ENCODE data around the gene HNF4A.
"Not testable (repeated sequence)": the region's sequence is repeated elsewhere in the genome, so short reads cannot be mapped to it uniquely, and the experiment has no call there.

The HNF4A gene

DNA sequence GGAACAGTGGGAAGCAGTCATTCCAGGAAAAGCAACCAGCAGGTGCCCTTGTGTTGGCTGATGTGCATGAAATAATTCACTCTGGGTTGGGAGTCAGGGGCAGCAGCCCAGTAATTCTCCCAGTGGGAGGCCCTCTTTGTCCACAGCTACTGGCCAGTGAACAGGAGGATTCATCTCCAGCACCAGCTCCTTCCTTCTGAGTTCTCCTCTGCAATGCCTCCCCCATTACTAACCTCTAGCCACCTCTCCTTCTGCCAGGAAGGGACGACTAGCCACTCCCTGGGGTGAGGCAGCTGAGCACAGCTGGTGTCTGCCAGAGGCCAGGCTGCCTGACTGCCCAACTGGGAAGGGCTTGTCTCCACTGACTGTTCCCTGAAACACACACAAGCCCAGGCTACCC, 31.2 kb upstream of the HNF4A start:
- no peak overlapping the region for H3K4me2 ChIP-seq (ENCODE audit: low read length)
- no peaks in the 10 kb centered on the region for H3K4me1 ChIP-seq (ENCODE audit: insufficient read depth, low read length, severe bottlenecking)
- no peaks in the 10 kb centered on the region for H3K9me3 ChIP-seq (ENCODE audit: low read length)
- no peaks in the 10 kb centered on the region for H3K27me3 ChIP-seq (ENCODE audit: insufficient read depth, low read length)
- no peaks in the 10 kb centered on the region for H3F3A ChIP-seq (ENCODE audit: insufficient read depth, low read length)
- no peaks in the 10 kb centered on the region for H3K36me3 ChIP-seq (ENCODE audit: insufficient read depth, low read length)
- H3K27ac ChIP-seq (ENCODE audit: low read depth, low read length, poor library complexity, severe bottlenecking): no peak overlapping the region
- H3K4me3 ChIP-seq (ENCODE audit: low read depth, low read length, poor library complexity, severe bottlenecking): no peak overlapping the region
- H3K9ac ChIP-seq (ENCODE audit: low read length): no peak overlapping the region
- TF ChIP-seq EZH2 (IDR thresholded peaks at IDR 0.05; ENCODE audit: borderline replicate concordance, low read length) (no peak), CTCF (IDR thresholded peaks at IDR 0.05; ENCODE audit: low read length) (no peak)
- no peaks in the 10 kb centered on the region for H3K9me2 ChIP-seq (ENCODE audit: low read depth, low read length)
- no peak overlapping the region for H2AFZ ChIP-seq (ENCODE audit: low read length)
- H3K79me2 ChIP-seq (ENCODE audit: insufficient read depth, low read length): no peaks in the 10 kb centered on the region
- H4K20me1 ChIP-seq (ENCODE audit: insufficient read depth, low read length): no peaks in the 10 kb centered on the region

DNA sequence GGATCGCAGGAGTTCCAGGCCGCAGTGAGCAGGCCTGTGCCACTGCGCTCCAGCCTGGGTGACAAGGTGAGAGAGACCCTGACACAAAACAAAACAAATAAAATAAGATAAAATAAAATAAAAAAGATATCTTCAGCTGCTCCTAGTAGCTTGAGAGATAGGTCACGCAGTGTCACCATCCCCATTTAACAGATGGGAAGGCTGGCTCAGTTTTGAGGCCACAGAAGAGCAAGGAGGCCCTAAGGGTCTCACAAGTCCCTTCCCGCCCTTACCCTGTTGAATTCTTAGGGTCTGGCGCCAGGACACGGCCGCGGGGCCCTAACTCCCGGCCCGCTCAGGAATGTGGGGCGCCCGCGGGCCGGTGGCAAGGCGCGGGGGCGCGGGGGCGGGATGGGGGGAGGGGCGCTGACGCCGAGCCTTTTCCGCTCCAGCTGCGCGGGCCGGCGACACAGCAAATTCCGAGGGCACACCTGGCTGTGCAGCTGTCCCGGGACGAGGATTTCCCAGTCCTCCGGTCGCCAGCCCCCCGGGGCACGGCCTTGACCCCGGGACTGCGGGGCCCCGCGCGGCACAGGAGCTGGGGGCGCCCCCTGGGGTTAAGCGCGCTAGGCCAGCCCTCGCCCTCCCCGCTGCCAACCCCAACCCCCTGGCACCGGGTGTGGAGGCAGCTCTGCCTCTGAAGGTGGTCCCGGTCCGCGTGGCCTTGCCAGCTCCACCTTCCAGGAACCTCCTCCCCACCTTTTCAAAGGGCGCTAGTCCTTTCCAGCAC, 28.9 kb upstream of the HNF4A start:
- Histone ChIP-seq H3K4me2 (ENCODE audit: low read length) (peak overlapping the region; percentile 6; the same call in 1 of the 2 replicates), H3K9ac (ENCODE audit: low read length) (no peak overlapping the region), H3K4me1 (ENCODE audit: insufficient read depth, low read length, severe bottlenecking) (no peaks in the 10 kb centered on the region), H3K9me2 (ENCODE audit: low read depth, low read length) (no peaks in the 10 kb centered on the region), H3K79me2 (ENCODE audit: insufficient read depth, low read length) (no peaks in the 10 kb centered on the region), H3K4me3 (ENCODE audit: low read depth, low read length, poor library complexity, severe bottlenecking) (no peak overlapping the region), H3F3A (ENCODE audit: insufficient read depth, low read length) (no peaks in the 10 kb centered on the region), H2AFZ (ENCODE audit: low read length) (no peak overlapping the region), H3K36me3 (ENCODE audit: insufficient read depth, low read length) (no peaks in the 10 kb centered on the region), H4K20me1 (ENCODE audit: insufficient read depth, low read length) (no peaks in the 10 kb centered on the region), H3K27me3 (ENCODE audit: insufficient read depth, low read length) (no peaks in the 10 kb centered on the region), H3K27ac (ENCODE audit: low read depth, low read length, poor library complexity, severe bottlenecking) (no peak overlapping the region), H3K9me3 (ENCODE audit: low read length) (no peaks in the 10 kb centered on the region)
- no peak for TF ChIP-seq EZH2 (IDR thresholded peaks at IDR 0.05; ENCODE audit: borderline replicate concordance, low read length)

GRCh38 chr20:44327748-44328147, 27.8 kb upstream of the HNF4A start:
- H2AFZ ChIP-seq (ENCODE audit: low read length); H3K4me1 ChIP-seq (ENCODE audit: insufficient read depth, low read length, severe bottlenecking); H3K4me3 ChIP-seq (ENCODE audit: low read depth, low read length, poor library complexity, severe bottlenecking); H3K9ac ChIP-seq (ENCODE audit: low read length); H3K27ac ChIP-seq (ENCODE audit: low read depth, low read length, poor library complexity, severe bottlenecking); H3K27me3 ChIP-seq (ENCODE audit: insufficient read depth, low read length); H3K9me3 ChIP-seq (ENCODE audit: low read length); H3K79me2 ChIP-seq (ENCODE audit: insufficient read depth, low read length); H3F3A ChIP-seq (ENCODE audit: insufficient read depth, low read length); H3K9me2 ChIP-seq (ENCODE audit: low read depth, low read length); H3K36me3 ChIP-seq (ENCODE audit: insufficient read depth, low read length); H3K4me2 ChIP-seq (ENCODE audit: low read length); H4K20me1 ChIP-seq (ENCODE audit: insufficient read depth, low read length): not testable (repeated sequence)

GRCh38 chr20:44328428-44328827, 27.1 kb upstream of the HNF4A start:
- Histone ChIP-seq H3K4me3 (ENCODE audit: low read depth, low read length, poor library complexity, severe bottlenecking) (no peak overlapping the region), H3K4me2 (ENCODE audit: low read length) (no peak overlapping the region)

More at GRCh38 chr20:44328428-44328827, 27.1 kb upstream of the HNF4A start:
- Histone ChIP-seq H4K20me1 (ENCODE audit: insufficient read depth, low read length) (no peaks in the 10 kb centered on the region), H3K79me2 (ENCODE audit: insufficient read depth, low read length) (no peaks in the 10 kb centered on the region), H3K27ac (ENCODE audit: low read depth, low read length, poor library complexity, severe bottlenecking) (no peak overlapping the region), H2AFZ (ENCODE audit: low read length) (no peak overlapping the region), H3K9me3 (ENCODE audit: low read length) (no peaks in the 10 kb centered on the region), H3K9ac (ENCODE audit: low read length) (no peak overlapping the region), H3K27me3 (ENCODE audit: insufficient read depth, low read length) (no peaks in the 10 kb centered on the region; the same call in 1 of the 2 replicates), H3F3A (ENCODE audit: insufficient read depth, low read length) (no peaks in the 10 kb centered on the region), H3K9me2 (ENCODE audit: low read depth, low read length) (no peaks in the 10 kb centered on the region), H3K36me3 (ENCODE audit: insufficient read depth, low read length) (no peaks in the 10 kb centered on the region), H3K4me1 (ENCODE audit: insufficient read depth, low read length, severe bottlenecking) (no peaks in the 10 kb centered on the region)
- TF ChIP-seq CTCF (IDR thresholded peaks at IDR 0.05; ENCODE audit: low read length): no peak
- TF ChIP-seq EZH2 (IDR thresholded peaks at IDR 0.05; ENCODE audit: borderline replicate concordance, low read length): no peak

All from OCI-LY1 (cell line).